Nephron (organoid): ENCODE data around the gene ARHGAP22.
A peak's percentile ranks its signal among the peaks of the same experiment; 100 is the strongest.

Experiments used
- H3K27ac Mint-ChIP-seq, 3 experiments: 2 replicates each; pipeline ENCODE4 v1.8.0; 2020; ENCODE audit warnings: mixed read lengths in 3 of 3, mild to moderate bottlenecking in 2 of 3, moderate library complexity in 1 of 3
- H3K27me3 Mint-ChIP-seq: 2 replicates; pipeline ENCODE4 v1.8.0; 2021; ENCODE audit warnings: low read depth, mild to moderate bottlenecking, moderate library complexity, mixed read lengths
- H3K36me3 Mint-ChIP-seq: 2 replicates; pipeline ENCODE4 v1.8.0; 2020; ENCODE audit warnings: low read depth, mixed read lengths
- H3K4me1 Mint-ChIP-seq: 2 replicates; pipeline ENCODE4 v1.8.0; 2020; ENCODE audit warnings: mixed read lengths
- H3K4me3 Mint-ChIP-seq, 3 experiments: 2 replicates each; pipeline ENCODE4 v1.8.0; 2020; ENCODE audit warnings: mild to moderate bottlenecking in 3 of 3, mixed read lengths in 3 of 3, moderate library complexity in 2 of 3
- H3K9me3 Mint-ChIP-seq: 2 replicates; pipeline ENCODE4 v1.8.0; 2020; ENCODE audit warnings: mixed read lengths
- TF ChIP-seq, protein P1 (sequence below), 3 experiments: fragments of 200-600 bp; sonication (generic); IDR thresholded peaks; one replicate each; pipeline ENCODE4 v1.5.0; 2021; ENCODE audit warnings: antibody characterized with exemption in 3 of 3; ENCODE audit not compliant: unreplicated experiment in 3 of 3

ARHGAP22 gene, protein sequence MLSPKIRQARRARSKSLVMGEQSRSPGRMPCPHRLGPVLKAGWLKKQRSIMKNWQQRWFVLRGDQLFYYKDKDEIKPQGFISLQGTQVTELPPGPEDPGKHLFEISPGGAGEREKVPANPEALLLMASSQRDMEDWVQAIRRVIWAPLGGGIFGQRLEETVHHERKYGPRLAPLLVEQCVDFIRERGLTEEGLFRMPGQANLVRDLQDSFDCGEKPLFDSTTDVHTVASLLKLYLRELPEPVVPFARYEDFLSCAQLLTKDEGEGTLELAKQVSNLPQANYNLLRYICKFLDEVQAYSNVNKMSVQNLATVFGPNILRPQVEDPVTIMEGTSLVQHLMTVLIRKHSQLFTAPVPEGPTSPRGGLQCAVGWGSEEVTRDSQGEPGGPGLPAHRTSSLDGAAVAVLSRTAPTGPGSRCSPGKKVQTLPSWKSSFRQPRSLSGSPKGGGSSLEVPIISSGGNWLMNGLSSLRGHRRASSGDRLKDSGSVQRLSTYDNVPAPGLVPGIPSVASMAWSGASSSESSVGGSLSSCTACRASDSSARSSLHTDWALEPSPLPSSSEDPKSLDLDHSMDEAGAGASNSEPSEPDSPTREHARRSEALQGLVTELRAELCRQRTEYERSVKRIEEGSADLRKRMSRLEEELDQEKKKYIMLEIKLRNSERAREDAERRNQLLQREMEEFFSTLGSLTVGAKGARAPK

DNA sequence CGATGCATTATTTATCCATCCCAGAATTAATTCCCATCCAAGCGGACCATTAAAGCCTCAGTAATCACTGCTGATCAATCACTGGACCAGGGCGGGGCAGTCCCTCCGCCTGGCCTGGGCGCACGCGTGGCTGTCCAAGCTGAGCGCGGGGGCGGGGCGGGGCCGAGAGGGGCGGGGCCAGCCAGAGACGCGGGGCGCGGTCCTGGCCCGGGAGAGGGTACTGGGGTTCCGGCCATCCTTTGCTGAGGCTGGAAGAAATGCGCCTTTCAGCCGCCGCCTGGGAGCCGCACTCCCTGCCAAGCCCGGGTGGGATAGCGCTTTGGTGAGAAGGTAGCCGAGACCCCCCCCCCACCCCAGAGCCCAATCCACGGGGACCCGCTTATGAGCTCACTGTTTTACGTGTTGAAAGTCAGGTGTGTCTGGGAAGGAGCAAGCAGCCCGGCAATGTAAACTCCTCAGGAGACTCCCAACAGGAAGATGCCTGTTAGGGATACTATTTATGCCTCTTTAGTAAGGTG, at the start of gene ARHGAP22:
Gene ARHGAP22, minus strand, starts transcription at position 83 of the 518 bp plus-strand sequence. CDS start 277 bp downstream, outside the sequence.
- Mint-ChIP-seq H3K4me3 (peak within 1 kb of the TSS; percentile 64 to 76 (median 68)), H3K36me3 (no peaks in the 10 kb centered on the region), H3K4me1 (no peaks in the 10 kb centered on the region), H3K27ac (no peak within 1 kb of the TSS), H3K27me3 (peaks cover 49% of the 10 kb centered on the region), H3K9me3 (no peaks in the 10 kb centered on the region)
- TF ChIP-seq, protein P1, sequence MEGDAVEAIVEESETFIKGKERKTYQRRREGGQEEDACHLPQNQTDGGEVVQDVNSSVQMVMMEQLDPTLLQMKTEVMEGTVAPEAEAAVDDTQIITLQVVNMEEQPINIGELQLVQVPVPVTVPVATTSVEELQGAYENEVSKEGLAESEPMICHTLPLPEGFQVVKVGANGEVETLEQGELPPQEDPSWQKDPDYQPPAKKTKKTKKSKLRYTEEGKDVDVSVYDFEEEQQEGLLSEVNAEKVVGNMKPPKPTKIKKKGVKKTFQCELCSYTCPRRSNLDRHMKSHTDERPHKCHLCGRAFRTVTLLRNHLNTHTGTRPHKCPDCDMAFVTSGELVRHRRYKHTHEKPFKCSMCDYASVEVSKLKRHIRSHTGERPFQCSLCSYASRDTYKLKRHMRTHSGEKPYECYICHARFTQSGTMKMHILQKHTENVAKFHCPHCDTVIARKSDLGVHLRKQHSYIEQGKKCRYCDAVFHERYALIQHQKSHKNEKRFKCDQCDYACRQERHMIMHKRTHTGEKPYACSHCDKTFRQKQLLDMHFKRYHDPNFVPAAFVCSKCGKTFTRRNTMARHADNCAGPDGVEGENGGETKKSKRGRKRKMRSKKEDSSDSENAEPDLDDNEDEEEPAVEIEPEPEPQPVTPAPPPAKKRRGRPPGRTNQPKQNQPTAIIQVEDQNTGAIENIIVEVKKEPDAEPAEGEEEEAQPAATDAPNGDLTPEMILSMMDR (IDR thresholded peaks at IDR 0.05; ENCODE audit: unreplicated experiment in 3 of 3): no peak

DNA sequence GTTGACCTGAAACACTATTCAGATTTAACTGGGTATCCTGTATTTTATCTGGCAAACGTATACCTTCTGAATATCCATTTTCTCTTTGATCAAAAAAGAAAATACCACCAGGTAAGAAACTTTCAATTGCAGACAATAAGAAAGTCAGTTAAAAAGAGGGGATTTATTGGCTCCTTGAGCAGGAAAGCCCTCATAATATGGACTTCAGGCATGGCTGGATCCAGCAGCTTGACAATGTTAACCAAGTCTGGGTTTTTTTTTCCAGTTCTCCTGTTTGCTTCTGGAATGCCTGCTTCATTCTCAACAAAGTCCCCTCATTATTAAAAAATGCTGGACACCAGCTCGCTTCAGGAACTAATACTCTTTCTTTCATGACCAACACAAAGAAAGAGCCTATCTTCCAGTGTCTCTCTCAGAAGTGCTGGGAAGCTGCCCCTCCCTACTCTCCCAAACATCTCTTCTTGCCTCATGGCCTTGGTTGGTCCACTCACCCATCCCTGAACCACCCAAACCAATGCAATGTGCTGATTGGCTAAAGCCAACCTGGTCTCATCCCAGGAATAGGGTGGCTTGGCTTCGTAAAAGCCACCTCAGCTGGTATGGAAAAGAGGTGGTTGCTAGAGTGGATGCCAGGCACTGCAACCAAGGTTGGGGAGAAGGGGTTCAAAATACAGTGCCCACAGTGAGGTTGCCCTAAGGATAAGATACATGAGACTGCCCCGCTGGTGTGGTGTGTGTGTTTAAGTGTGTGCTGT, 49.2 kb upstream of the ARHGAP22 start:
- no peaks in the 10 kb centered on the region for H3K4me1 Mint-ChIP-seq
- TF ChIP-seq, protein P1 (IDR thresholded peaks at IDR 0.05; ENCODE audit: unreplicated experiment in 3 of 3): no peak
- no peaks in the 10 kb centered on the region for H3K36me3 Mint-ChIP-seq
- peak overlapping the region in 1 of 3 experiments; percentile 5 for H3K4me3 Mint-ChIP-seq
- H3K27ac Mint-ChIP-seq: no peak overlapping the region
- H3K27me3 Mint-ChIP-seq: peaks cover 72% of the 10 kb centered on the region
- H3K9me3 Mint-ChIP-seq: no peaks in the 10 kb centered on the region

DNA sequence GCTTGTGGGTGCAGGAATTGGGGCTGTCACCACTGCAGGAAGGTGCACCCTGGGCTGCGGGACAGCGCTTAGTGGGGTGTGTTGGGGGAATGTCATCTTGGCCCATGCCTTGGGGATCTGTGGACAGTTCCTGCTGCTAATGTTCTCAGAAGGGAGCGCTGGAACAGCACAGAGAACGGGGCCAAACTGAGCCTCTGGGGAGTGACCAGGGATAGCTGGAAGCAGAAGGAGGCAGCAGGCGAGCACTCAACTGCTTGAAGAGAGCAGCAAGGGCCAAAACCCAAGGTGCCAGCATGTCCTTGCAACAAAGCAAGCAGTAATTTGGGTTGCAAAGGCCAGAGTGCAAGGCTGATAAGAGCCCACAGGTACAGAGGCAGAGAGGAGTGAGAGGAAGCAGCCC, 48.5 kb upstream of the ARHGAP22 start:
- Mint-ChIP-seq H3K4me3 (peak overlapping the region in 1 of 3 experiments; percentile 21), H3K9me3 (no peaks in the 10 kb centered on the region), H3K27me3 (peaks cover 65% of the 10 kb centered on the region), H3K36me3 (no peaks in the 10 kb centered on the region), H3K4me1 (no peaks in the 10 kb centered on the region), H3K27ac (no peak overlapping the region)
- TF ChIP-seq, protein P1 (IDR thresholded peaks at IDR 0.05; ENCODE audit: unreplicated experiment in 3 of 3): no peak

DNA sequence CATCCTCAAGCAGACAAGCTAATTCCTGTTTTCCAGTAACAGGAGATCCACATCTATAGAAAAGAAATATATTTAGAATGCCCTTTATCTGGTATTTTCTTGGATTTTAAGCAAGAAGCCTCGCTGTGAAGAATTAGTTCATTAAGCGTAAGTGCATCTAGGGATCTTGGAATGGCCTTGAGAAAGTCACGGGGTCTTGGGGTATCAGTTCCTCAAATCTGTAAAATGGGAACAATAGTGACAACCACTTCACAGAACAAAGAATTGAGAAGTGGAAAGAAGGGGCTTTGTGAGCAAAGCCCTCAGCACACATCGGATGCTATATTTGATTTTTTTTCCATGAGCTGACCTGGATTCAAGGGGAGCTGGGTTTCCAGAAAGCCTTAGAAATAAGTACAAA, 47.5 kb upstream of the ARHGAP22 start:
- Mint-ChIP-seq H3K9me3 (no peaks in the 10 kb centered on the region), H3K27ac (no peak overlapping the region), H3K36me3 (no peaks in the 10 kb centered on the region), H3K4me1 (no peaks in the 10 kb centered on the region), H3K27me3 (peaks cover 60% of the 10 kb centered on the region), H3K4me3 (no peak overlapping the region)
- TF ChIP-seq, protein P1 (IDR thresholded peaks at IDR 0.05; ENCODE audit: unreplicated experiment in 3 of 3): no peak

DNA sequence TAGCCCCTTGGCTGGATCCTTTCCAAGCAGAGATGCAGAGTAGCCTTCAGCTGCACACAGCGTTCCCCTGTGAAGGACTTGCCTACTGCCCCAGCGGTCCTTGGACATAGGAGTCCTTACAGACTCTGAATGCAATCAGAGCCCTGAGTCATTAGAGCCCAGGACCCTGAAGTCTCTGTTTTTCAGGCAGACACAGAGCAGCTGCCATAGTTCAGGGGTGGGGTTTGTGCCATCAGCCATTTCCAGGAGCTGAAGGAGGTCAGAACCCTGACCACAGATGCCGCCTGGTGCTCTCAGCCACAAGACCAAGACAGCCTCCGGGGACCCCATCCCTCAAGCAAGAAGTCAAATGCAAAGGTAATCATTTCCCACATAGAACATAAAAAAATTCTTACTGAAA, 47.0 kb upstream of the ARHGAP22 start:
- Mint-ChIP-seq H3K36me3 (no peaks in the 10 kb centered on the region), H3K4me1 (no peaks in the 10 kb centered on the region), H3K27me3 (peaks cover 59% of the 10 kb centered on the region), H3K4me3 (no peak overlapping the region), H3K27ac (no peak overlapping the region), H3K9me3 (no peaks in the 10 kb centered on the region)
- TF ChIP-seq, protein P1 (IDR thresholded peaks at IDR 0.05; ENCODE audit: unreplicated experiment in 3 of 3): no peak
